HPDE6-E6E7 (cell line): ENCODE results near the gene RPS5.
"Not testable (repeated sequence)": the region's sequence is repeated elsewhere in the genome, so short reads cannot be mapped to it uniquely, and the experiment has no call there.

Experiments
- DNase-seq: peaks from one replicate; pipeline ENCODE4 v3.0.0; 2011; ENCODE audit warnings: missing footprints; ENCODE audit errors: extremely low spot score

Gene RPS5

DNA sequence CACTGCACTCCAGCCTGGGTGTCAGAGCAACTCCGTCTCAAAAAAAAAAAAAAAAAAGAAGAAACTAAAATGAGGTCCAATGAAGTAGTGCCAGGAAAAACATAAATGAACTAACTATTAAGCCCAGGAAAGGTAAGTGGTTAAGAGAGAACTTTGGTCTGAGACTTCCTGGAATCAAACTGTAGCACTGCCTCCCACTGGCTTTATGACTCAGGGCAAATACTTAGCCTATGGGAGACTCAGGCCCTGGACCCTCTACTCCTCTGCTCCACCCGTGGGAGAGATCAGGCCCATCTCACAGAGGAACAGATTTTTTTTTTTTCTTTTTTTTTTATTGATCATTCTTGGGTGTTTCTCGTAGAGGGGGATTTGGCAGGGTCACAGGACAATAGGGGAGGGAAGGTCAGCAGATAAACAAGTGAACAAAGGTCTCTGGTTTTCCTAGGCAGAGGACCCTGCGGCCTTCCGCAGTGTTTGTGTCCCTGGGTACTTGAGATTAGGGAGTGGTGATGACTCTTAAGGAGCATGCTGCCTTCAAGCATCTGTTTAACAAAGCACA, 16.9 kb downstream of the RPS5 start:
- DNase-seq = not testable (repeated sequence)

DNA sequence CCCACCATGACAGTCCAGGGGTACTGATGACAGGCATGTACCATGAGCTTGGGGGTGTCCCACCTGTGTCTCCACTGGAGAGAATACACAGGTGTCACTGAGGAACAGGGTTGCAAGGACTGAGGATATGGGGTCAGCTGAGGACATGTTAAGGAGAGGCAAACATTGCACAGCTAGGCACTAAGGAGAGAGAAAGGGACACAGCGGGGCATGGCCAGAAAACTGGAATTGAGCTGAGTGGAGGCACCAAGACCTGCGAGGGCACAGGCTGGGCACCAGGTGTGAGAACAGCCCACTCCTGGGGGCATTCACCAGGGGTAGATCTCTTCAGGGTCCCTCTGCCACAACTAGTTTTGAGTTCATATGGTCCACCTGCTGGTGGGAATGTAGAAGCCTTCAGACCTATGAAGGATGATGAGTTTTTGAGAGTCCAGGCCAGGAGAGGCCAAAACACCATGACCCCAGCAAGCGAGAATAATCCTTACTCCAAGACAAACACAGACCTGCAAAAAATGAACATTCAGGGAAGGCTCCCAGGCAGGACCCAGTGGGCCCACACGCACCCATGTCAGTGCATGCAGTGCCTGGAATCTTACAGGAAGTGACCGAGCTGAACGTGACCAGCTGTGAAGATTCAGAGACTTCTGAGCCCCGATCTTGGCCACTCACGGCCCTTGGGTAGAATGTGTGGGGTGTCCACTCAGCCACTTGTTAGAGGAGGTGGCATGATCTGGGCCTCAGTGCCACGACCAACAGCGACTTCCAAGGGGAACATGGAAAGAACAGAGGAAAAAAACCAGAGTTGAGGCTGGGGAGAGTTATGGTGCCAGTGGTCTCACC, 20.0 kb downstream of the RPS5 start:
- no peak for DNase-seq

DNA sequence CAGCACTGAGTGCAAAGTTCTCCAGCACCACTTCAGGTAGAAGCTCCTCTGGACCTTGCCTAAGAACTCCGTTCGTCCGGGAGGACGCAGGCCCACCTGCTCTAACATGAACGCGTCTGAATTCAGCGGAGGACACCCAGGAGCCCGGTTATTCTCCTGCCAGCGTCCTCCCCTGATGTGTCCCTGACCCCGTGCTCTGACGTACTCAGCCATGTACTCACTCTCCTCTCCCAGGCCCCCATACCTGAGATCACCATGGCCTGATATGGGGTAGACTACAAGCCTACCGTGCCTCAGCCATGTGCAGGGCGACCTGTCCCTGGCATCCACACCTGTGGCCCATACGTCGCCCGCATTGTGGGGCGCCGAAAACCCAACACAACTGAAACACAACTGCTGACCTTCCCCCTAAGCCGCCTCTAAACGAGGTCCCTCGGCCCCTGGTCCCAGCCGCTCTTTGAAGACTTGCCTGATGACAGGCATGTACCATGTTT, 20.6 kb downstream of the RPS5 start:
- DNase-seq = peak; percentile 32

DNA sequence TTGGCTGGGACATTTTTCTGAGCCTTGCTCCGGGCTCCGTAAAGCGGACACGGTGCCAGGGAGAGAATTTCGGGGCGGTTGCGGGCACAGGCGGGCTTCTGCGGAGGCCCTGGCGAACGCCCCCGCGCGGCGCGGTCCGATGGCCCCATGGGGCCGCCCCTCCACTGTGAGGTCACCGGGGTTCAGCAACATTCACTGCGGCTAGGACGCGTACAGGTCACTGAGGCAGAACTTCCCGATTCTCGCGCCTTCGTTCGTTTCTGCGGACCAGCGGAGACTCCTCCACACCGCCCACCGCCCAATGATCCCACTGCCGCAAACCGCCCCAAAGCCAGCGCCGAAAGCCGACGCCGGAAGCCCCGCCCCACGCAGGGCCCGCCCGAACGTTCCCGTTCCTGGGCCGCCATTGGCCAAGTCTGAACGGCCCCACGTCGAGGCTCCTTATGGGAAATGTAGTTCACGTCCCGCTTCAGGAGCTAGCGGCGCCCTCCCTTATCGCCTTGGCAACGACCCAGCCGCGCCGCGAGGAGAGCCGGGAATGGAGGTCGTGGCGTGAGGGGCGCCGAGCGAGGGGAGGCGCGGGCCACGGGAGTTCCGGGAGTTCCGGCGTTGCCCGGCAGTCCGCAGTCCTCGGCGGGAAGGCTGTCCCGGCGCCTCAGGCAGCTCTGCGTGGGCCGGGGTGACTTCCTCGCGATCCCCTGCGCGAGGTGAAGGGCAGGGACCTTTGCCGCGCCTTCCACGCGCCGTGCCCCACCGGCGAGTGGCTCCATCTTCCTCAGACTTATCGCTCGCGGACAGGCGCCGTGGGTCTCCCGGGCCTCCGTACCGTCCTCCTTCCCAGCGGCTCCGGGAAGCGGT, 21.3 kb downstream of the RPS5 start, which contains the start of gene ZNF584:
ZNF584 (plus strand) TSS at position 498 of the 858 bp plus-strand sequence. CDS start 499 bp downstream, outside the sequence.
- peak; percentile 79 for DNase-seq

DNA sequence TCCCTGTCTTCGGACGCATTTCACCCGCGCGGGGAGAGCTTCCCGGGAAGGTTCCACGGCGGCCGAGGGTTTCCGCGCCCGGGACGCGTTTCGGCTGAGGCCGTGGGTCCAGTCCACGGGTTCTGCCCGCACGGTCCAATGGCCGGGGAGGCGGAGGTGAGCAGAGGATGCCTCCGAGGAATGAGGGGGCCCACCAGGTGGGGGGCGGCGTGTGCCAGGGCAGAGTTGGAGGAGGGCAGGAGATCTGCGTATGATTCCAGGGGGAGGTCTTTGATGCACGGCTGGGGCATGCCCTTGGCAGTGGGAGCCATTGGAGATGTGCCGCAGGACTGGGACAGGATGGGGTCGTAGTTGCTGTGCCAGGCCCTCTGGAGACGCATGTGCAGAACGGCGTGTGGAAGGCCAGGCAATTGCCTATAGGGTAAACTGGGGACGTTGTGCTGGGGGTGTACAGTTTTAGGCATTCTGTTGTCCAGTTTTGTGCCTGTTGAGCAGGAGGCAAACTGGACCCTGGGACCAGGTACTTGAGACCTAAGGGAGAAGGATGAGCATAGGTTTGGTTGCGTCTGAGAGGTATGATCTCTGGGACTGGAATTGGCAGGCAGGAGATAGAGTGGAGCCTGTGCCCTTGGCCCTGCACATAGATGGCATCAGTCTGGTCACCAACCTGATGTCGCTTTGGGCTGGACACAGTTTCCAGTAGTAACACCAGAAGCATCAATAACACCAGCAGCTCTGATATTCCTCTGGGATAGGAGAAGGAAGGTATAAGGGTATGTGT, 22.1 kb downstream of the RPS5 start:
- DNase-seq = no peak

DNA sequence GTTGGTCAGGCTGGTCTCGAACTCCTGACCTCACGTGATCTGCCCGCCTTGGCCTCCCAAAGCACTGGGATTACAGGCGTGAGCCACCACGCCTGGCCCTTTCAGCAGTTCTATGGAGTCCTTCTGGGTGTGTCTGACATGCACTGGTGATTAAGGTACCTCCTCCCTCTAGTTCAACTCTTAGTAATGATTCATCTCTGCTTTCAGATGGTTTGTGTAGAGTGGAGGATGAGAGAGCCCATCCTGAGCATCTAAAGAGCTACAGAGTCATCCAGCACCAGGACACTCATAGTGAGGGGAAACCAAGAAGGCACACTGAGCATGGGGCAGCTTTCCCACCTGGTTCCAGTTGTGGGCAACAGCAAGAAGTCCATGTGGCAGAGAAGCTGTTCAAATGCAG, 29.5 kb downstream of the RPS5 start:
- DNase-seq = no peak

DNA sequence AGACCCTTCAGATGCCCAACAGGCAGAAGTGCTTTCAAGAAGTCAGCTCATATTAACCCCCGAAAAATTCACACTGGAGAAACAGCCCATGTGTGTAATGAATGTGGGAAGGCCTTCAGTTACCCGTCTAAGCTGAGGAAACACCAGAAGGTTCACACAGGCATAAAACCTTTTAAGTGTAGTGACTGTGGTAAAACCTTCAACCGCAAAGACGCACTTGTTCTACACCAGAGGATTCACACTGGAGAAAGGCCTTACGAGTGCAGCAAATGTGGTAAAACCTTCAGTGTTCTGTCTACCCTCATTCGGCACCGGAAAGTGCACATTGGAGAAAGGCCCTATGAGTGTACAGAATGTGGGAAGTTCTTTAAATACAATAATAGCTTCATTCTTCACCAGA, 30.0 kb downstream of the RPS5 start:
- no peak for DNase-seq

DNA sequence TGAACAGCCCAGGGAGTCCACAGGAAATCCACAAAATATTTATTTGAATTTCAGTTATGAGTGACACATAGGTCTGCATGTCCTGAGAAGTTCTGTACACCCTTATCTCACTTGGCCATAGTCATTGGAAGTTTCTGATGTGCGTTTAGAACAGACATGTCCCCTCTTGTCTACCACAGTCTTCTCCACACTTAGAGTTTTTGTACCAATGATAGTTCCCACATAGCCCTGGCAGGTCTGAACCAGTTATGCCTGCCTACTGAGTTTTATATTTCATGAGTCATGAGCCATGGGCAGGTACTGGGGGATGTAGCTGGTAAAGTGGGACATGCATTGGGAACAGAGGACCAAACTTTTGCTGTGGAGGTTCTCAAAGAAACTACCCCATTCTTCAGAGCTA, 41.5 kb downstream of the RPS5 start:
- DNase-seq = peak; percentile 37

DNA sequence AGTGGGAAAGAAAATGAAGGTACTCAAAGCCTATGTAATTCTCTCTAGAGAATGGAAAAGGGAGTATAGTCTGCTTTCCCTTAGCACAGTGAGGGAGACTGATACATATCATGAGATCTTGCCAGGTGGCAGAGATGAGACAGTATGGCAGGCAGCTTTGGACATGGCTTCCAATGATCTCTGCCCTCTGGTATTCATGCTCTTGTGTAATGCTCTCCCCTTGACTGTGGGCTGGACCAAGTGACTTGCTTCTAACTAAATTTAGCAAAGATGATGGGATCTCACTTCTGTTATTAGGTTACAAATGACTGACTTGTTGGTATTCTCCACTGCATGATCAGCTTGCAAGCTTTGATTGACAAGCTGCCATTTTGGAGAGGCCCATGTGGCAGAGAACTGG, 42.7 kb downstream of the RPS5 start:
- no peak for DNase-seq

DNA sequence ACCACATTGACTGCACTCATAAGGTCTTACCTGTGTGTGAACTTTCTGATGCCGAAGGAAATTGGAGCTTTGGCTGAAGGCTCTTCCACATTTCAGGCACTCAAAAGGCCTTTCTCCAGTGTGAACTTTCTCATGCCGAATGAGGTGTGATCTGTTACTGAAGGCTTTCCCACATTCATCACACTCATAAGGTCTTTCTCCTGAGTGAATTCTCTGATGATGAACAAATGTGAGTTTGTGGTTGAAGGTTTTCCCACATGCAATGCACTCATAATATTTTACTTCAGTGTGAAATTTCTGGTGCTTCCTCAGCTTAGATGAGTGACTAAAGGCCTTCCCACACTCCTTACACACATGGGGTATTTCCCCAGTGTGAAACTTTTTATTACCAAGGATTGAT, 47.1 kb downstream of the RPS5 start:
- no peak for DNase-seq

DNA sequence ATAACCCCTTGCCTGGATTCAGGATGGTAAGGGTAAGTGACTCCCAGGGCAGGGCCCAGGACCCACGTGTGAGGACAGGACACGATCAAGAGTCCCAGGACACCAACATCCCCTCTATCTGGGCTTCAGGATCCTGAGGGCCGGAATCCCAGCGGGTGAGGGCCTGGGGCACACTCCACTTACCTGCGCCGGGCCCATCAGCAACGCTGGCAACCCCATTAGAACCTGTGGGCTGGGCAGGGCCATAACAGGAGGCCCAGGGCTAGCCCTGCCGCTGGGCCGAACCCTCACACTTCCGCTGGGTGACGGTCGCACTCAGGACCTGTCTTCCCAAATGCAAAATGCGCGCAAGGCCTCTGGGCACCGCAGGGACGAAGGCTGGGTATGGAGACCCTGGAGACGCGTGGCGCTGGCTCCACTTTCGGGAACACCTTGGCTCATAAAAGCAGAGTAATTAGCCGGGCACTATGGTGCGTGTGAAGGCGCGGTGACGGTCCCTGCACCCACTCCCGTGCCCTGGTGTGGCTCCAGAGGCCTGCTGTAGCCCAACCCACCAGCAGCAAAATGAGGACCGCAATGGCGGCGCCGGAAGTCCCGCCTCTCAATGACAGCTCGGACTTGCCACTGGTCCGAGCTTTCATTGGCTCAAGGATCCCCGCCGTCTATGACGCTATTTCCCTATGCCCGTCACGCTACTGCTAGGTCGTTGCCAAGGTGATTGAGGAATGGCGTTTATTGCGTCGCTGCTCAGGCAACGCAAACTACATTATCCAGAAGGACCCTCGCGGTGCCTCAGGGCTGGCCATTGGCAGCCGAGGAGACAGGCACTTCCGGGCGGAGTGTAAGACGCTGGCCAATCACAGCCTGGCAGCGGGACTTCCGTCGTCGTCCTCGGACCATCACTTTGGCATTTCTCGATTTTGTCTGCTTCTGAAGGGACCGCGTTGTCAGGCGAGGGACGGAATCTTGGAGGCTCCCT, 52.8 kb downstream of the RPS5 start, which contains the start of gene ZNF132:
ZNF132 (minus strand) TSS at position 578 of the 979 bp plus-strand sequence; CDS start at position 246, 332 bp downstream.
- DNase-seq = peak; percentile 100

DNA sequence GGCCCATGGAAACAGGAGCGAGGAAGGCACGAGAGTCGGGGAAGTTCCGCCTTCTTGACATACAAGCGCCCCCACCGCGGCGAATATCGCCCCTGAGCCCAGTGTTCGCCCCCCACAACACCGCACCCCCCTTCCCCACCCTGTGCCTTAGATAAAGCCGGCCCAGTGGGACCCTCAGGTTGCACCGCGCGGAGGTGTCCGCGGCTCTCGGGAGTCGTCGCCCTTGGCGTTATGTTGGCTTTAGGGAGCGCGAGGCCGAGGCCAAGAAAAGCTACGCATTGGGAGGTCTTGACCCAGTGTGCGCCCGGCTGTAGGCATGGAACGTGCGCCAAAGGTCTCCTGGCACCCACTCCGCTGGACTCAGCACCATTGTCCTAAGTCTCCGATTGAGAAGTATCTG, 53.5 kb downstream of the RPS5 start:
- DNase-seq = no peak

DNA sequence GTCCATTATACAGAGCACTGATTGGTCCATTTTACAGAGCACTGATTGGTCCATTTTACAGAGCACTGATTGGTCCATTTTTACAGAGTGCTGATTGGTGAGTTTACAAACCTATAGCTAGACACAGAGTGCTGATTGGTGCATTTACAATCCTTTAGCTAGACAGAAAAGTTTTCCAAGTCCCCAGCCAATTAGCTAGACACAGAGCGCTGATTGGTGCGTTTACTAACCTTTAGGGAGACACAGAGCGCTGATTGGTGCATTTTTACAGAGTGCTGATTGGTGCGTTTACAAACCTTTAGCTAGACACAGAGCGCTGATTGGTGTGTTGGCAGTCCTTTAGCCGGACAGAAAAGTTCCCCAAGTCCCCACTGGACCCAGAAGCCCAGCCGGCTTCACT, 55.9 kb downstream of the RPS5 start:
- DNase-seq = not testable (repeated sequence)
